HEK293 (cell line): Measurements from ENCODE around the gene CPNE5.

Experiments used
- CTCF ChIA-PET: fragments of 350-600 bp; formaldehyde crosslinking; extraction: SDS; loops from one replicate; lab custom pipeline; 2021; ENCODE audit warnings: antibody characterized with exemption; lab: Yijun Ruan, JAX
- POLR2A ChIA-PET: fragments of 300-600 bp; formaldehyde crosslinking; extraction: SDS; loops from one replicate; lab custom pipeline; 2020; ENCODE audit warnings: antibody characterized with exemption, inconsistent platforms; lab: Yijun Ruan, JAX
- H3K27ac ChIP-seq: fragments of 200-500 bp; sonication (Bioruptor generic); 2 replicates; pipeline ENCODE4 v1.5.1; 2014; ENCODE audit warnings: low read depth, low read length, control low read depth, inconsistent platforms; ENCODE audit errors: extremely low read depth
- H3K36me3 ChIP-seq, 2 experiments: fragments of 200-500 bp in 1 of 2; sonication (Bioruptor generic) in 1 of 2; 1 replicate in 1 of 2; 2 replicates in 1 of 2; pipeline ENCODE4 v1.5.1; 2014 to 2017; ENCODE audit warnings: inconsistent platforms in 2 of 2, low read length in 2 of 2; ENCODE audit not compliant: control insufficient read depth in 2 of 2, insufficient read depth in 1 of 2
- H3K4me1 ChIP-seq: fragments of 200-500 bp; sonication (Bioruptor generic); 2 replicates; pipeline ENCODE4 v1.5.1; 2014; ENCODE audit warnings: mild to moderate bottlenecking, low read length, inconsistent platforms; ENCODE audit not compliant: control insufficient read depth, insufficient read depth
- H3K4me3 ChIP-seq: 2 replicates; pipeline ENCODE4 v1.5.1; 2011; ENCODE audit warnings: low read depth, mild to moderate bottlenecking, control low read depth, low read length, moderate library complexity
- H3K9me3 ChIP-seq: fragments of 200-500 bp; sonication (Bioruptor generic); 2 replicates; pipeline ENCODE4 v1.5.1; 2014; ENCODE audit warnings: low read depth, low read length, inconsistent platforms; ENCODE audit not compliant: control insufficient read depth, insufficient read depth
- EGR2 ChIP-seq: fragments of 450-650 bp; formaldehyde crosslinking; IDR thresholded peaks from 2 replicates; pipeline ENCODE4 v1.5.1; 2016; ENCODE audit warnings: low read depth, missing biosample characterization, missing genetic modification characterization
- HOXA7 ChIP-seq: sonication (generic); formaldehyde crosslinking; IDR thresholded peaks from 2 replicates; pipeline ENCODE4 v1.8.1; 2022; ENCODE audit warnings: missing genetic modification reagents, borderline replicate concordance
- HOXC10 ChIP-seq: sonication (generic); formaldehyde crosslinking; IDR thresholded peaks from 2 replicates; pipeline ENCODE4 v1.8.1; 2023; ENCODE audit warnings: mild to moderate bottlenecking, missing genetic modification reagents
- MZF1 ChIP-seq: fragments of 450-650 bp; formaldehyde crosslinking; IDR thresholded peaks from 2 replicates; pipeline ENCODE4 v1.5.1; 2017; ENCODE audit warnings: missing biosample characterization, missing genetic modification characterization, borderline replicate concordance
- REPIN1 ChIP-seq: fragments of 450-650 bp; formaldehyde crosslinking; IDR thresholded peaks from 2 replicates; pipeline ENCODE4 v1.5.1; 2017; ENCODE audit warnings: missing biosample characterization, missing genetic modification characterization, low read depth
- ZBTB21 ChIP-seq: fragments of 450-650 bp; formaldehyde crosslinking; IDR thresholded peaks from 2 replicates; pipeline ENCODE4 v1.5.1; 2017; ENCODE audit warnings: missing biosample characterization, missing genetic modification characterization
- ZNF112 ChIP-seq: fragments of 450-650 bp; formaldehyde crosslinking; IDR thresholded peaks from 2 replicates; pipeline ENCODE4 v1.5.0; 2017; ENCODE audit warnings: missing biosample characterization, missing genetic modification characterization
- ZNF2 ChIP-seq: fragments of 450-650 bp; formaldehyde crosslinking; IDR thresholded peaks from 2 replicates; pipeline ENCODE4 v1.5.1; 2016; ENCODE audit warnings: missing biosample characterization, missing genetic modification characterization
- ZNF214 ChIP-seq: fragments of 450-650 bp; formaldehyde crosslinking; IDR thresholded peaks from 2 replicates; pipeline ENCODE4 v1.5.1; 2017; ENCODE audit warnings: missing biosample characterization, mild to moderate bottlenecking, missing genetic modification characterization, borderline replicate concordance
- ZNF274 ChIP-seq, 2 experiments: fragments of 200-500 bp in 1 of 2; fragments of 450-650 bp in 1 of 2; sonication (Bioruptor generic) in 1 of 2; formaldehyde crosslinking in 1 of 2; IDR thresholded peaks; 2 replicates each; pipeline versions ENCODE4 v1.5.1 to v1.6.1; 2014 to 2016; ENCODE audit warnings: borderline replicate concordance in 1 of 2, inconsistent platforms in 1 of 2, low read length in 1 of 2, missing biosample characterization in 1 of 2, missing genetic modification characterization in 1 of 2
- ZNF426 ChIP-seq: fragments of 450-650 bp; formaldehyde crosslinking; IDR thresholded peaks from 2 replicates; pipeline ENCODE4 v1.5.1; 2017; ENCODE audit warnings: missing biosample characterization, missing genetic modification characterization, mild to moderate bottlenecking, inconsistent platforms, moderate library complexity
- ZNF560 ChIP-seq: fragments of 450-650 bp; formaldehyde crosslinking; IDR thresholded peaks from 2 replicates; pipeline ENCODE4 v1.5.1; 2017; ENCODE audit warnings: missing biosample characterization, missing genetic modification characterization, borderline replicate concordance
- ZNF654 ChIP-seq: fragments of 450-650 bp; formaldehyde crosslinking; IDR thresholded peaks from 2 replicates; pipeline ENCODE4 v1.5.1; 2016; ENCODE audit warnings: low read depth, missing biosample characterization, missing genetic modification characterization
- ZNF660 ChIP-seq: fragments of 450-650 bp; IDR thresholded peaks from 2 replicates; pipeline ENCODE4 v1.5.1; 2018; ENCODE audit warnings: missing biosample characterization, mild to moderate bottlenecking, missing genetic modification characterization
- TF ChIP-seq, protein P1 (sequence below): fragments of 450-650 bp; formaldehyde crosslinking; IDR thresholded peaks from 2 replicates; pipeline ENCODE4 v1.5.1; 2017; ENCODE audit warnings: missing biosample characterization, missing genetic modification characterization
- TF ChIP-seq, protein P2 (sequence below): fragments of 450-650 bp; formaldehyde crosslinking; optimal IDR thresholded peaks from 2 replicates; pipeline ENCODE3; 2016; ENCODE audit warnings: missing biosample characterization, mild to moderate bottlenecking, missing genetic modification characterization
- TF ChIP-seq, protein P3 (sequence below): fragments of 450-650 bp; formaldehyde crosslinking; IDR thresholded peaks from 2 replicates; pipeline ENCODE4 v1.5.1; 2016; ENCODE audit warnings: missing biosample characterization, missing genetic modification characterization
- TF ChIP-seq, protein P4 (sequence below): fragments of 450-650 bp; formaldehyde crosslinking; IDR thresholded peaks from 2 replicates; pipeline ENCODE4 v1.5.1; 2016; ENCODE audit warnings: missing biosample characterization, missing genetic modification characterization, low read depth
- TF ChIP-seq, protein P5 (sequence below): fragments of 450-650 bp; formaldehyde crosslinking; IDR thresholded peaks from 2 replicates; pipeline ENCODE4 v1.5.1; 2016; ENCODE audit warnings: missing biosample characterization, missing genetic modification characterization

The CPNE5 gene

DNA sequence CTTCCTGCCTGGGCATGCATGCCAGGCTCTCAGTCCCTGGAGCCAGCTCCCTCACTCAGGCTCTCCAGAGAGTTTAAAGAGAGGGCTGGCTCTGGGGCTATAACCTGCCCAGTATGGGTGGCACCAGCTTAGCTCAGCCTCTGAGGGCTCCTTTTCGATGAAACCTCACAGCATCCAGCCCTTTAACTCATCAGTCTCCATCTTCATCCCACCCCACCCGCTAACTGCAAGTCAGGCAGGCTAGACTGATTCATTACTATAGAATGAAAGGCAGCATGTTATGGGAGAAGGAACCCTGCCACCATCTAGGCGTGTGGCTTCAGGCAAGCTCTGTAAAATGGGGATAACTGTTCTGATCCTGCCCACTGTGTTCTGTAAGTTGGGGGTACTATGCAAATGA, 88.2 kb downstream of the CPNE5 start:
- TF ChIP-seq HOXC10 (no peak), ZNF654 (tag by site-specific recombination) (no peak), ZNF660 (tag by site-specific recombination) (no peak), MZF1 (no peak), ZNF214 (tag by site-specific recombination) (no peak), ZNF560 (no peak), ZNF426 (tag by site-specific recombination) (no peak), ZBTB21 (tag by site-specific recombination) (no peak), HOXA7 (CRISPR knock-in tag) (no peak), REPIN1 (tag by site-specific recombination) (no peak), EGR2 (tag by site-specific recombination) (no peak), ZNF112 (tag by site-specific recombination) (no peak), ZNF2 (tag by site-specific recombination) (no peak), ZNF274 (IDR thresholded peaks at IDR 0.05; ENCODE audit: low read length) (no peak), ZNF274 (tag by site-specific recombination; IDR thresholded peaks at IDR 0.05; ENCODE audit: borderline replicate concordance) (no peak)
- TF ChIP-seq, protein P1, sequence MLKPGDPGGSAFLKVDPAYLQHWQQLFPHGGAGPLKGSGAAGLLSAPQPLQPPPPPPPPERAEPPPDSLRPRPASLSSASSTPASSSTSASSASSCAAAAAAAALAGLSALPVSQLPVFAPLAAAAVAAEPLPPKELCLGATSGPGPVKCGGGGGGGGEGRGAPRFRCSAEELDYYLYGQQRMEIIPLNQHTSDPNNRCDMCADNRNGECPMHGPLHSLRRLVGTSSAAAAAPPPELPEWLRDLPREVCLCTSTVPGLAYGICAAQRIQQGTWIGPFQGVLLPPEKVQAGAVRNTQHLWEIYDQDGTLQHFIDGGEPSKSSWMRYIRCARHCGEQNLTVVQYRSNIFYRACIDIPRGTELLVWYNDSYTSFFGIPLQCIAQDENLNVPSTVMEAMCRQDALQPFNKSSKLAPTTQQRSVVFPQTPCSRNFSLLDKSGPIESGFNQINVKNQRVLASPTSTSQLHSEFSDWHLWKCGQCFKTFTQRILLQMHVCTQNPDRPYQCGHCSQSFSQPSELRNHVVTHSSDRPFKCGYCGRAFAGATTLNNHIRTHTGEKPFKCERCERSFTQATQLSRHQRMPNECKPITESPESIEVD: no peak
- TF ChIP-seq, protein P2, sequence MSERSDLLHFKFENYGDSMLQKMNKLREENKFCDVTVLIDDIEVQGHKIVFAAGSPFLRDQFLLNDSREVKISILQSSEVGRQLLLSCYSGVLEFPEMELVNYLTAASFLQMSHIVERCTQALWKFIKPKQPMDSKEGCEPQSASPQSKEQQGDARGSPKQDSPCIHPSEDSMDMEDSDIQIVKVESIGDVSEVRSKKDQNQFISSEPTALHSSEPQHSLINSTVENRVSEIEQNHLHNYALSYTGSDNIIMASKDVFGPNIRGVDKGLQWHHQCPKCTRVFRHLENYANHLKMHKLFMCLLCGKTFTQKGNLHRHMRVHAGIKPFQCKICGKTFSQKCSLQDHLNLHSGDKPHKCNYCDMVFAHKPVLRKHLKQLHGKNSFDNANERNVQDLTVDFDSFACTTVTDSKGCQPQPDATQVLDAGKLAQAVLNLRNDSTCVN: no peak
- TF ChIP-seq, protein P3, sequence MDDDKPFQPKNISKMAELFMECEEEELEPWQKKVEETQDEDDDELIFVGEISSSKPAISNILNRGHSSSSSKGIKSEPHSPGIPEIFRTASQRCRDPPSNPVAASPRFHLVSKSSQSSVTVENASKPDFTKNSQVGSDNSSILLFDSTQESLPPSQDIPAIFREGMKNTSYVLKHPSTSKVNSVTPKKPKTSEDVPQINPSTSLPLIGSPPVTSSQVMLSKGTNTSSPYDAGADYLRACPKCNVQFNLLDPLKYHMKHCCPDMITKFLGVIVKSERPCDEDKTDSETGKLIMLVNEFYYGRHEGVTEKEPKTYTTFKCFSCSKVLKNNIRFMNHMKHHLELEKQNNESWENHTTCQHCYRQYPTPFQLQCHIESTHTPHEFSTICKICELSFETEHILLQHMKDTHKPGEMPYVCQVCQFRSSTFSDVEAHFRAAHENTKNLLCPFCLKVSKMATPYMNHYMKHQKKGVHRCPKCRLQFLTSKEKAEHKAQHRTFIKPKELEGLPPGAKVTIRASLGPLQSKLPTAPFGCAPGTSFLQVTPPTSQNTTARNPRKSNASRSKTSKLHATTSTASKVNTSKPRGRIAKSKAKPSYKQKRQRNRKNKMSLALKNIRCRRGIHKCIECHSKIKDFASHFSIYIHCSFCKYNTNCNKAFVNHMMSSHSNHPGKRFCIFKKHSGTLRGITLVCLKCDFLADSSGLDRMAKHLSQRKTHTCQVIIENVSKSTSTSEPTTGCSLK (tag by site-specific recombination): no peak
- TF ChIP-seq, protein P4, sequence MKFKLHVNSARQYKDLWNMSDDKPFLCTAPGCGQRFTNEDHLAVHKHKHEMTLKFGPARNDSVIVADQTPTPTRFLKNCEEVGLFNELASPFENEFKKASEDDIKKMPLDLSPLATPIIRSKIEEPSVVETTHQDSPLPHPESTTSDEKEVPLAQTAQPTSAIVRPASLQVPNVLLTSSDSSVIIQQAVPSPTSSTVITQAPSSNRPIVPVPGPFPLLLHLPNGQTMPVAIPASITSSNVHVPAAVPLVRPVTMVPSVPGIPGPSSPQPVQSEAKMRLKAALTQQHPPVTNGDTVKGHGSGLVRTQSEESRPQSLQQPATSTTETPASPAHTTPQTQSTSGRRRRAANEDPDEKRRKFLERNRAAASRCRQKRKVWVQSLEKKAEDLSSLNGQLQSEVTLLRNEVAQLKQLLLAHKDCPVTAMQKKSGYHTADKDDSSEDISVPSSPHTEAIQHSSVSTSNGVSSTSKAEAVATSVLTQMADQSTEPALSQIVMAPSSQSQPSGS: no peak
- TF ChIP-seq, protein P5, sequence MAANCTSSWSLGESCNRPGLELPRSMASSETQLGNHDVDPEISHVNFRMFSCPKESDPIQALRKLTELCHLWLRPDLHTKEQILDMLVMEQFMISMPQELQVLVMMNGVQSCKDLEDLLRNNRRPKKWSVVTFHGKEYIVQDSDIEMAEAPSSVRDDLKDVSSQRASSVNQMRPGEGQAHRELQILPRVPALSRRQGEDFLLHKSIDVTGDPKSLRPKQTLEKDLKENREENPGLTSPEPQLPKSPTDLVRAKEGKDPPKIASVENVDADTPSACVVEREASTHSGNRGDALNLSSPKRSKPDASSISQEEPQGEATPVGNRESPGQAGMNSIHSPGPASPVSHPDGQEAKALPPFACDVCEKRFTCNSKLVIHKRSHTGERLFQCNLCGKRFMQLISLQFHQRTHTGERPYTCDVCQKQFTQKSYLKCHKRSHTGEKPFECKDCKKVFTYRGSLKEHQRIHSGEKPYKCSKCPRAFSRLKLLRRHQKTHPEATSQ (tag by site-specific recombination): no peak
- Histone ChIP-seq H3K9me3 (no peaks in the 10 kb centered on the region), H3K36me3 (no peaks in the 10 kb centered on the region), H3K4me1 (no peaks in the 10 kb centered on the region; the same call in 1 of the 2 replicates), H3K4me3 (no peak overlapping the region), H3K27ac (no peak overlapping the region)
- POLR2A ChIA-PET: interaction anchor here (0.6 to 1.3 kb wide), 2 partner anchors 72 to 1369 kb away, joined by 3 read pairs; partner anchors contain the start of gene CDKN1A
- CTCF ChIA-PET: interaction anchor here (0.6 to 5.0 kb wide), 8 partner anchors 8 to 359 kb away, joined by 3 to 47 read pairs (median 6); no protein-coding TSS in a partner anchor
